ENCODE data around the gene KYNU. TPM values are rescaled to one million over a fixed set of nuclear protein-coding genes. Genes with fewer than 3 reads are reported as not detected.

The KYNU gene
- total RNA-seq, 2 experiments from 2014 or later, result not detected

GRCh38 chr2:142965443-142965842 lies 88.0 kb downstream of the KYNU start:
- Mint-ChIP-seq H3K4me3 (no peak overlapping the region), H3K36me3 (ENCODE audit: low read depth) (no peaks in the 10 kb centered on the region), H3K9me3 (peaks cover 5% of the 10 kb centered on the region), H3K27me3 (peaks cover 15% of the 10 kb centered on the region), H3K27ac (no peak overlapping the region), H3K4me1 (no peaks in the 10 kb centered on the region)
- DNase-seq, result no peak
- POLR2A ChIA-PET, result no interaction called here
- CTCF ChIA-PET, result interaction anchor here (1.1 kb wide), 1 partner anchor 14 kb away, joined by 3 read pairs; no protein-coding TSS in a partner anchor

GRCh38 chr2:142966284-142966683 lies 88.8 kb downstream of the KYNU start:
- Mint-ChIP-seq H3K4me3 (no peak overlapping the region), H3K9me3 (peaks cover 5% of the 10 kb centered on the region), H3K36me3 (ENCODE audit: low read depth) (no peaks in the 10 kb centered on the region), H3K4me1 (no peaks in the 10 kb centered on the region), H3K27me3 (peaks cover 15% of the 10 kb centered on the region), H3K27ac (no peak overlapping the region)
- POLR2A ChIA-PET, result no interaction called here
- CTCF ChIA-PET, result no interaction called here
- no peak for DNase-seq

GRCh38 chr2:142967060-142967459 lies 89.6 kb downstream of the KYNU start:
- Mint-ChIP-seq H3K4me3 (no peak overlapping the region), H3K4me1 (no peaks in the 10 kb centered on the region), H3K9me3 (peaks cover 5% of the 10 kb centered on the region), H3K36me3 (ENCODE audit: low read depth) (no peaks in the 10 kb centered on the region), H3K27me3 (peaks cover 15% of the 10 kb centered on the region), H3K27ac (no peak overlapping the region)
- POLR2A ChIA-PET, result no interaction called here
- CTCF ChIA-PET, result no interaction called here
- no peak for DNase-seq

- H3K27ac Mint-ChIP-seq, result no peak overlapping the region
- POLR2A ChIA-PET, result no interaction called here
- CTCF ChIA-PET, result no interaction called here
Measured at GRCh38 chr2:142973160-142973821, 95.8 kb downstream of the KYNU start.

GRCh38 chr2:142973822-142974207 lies 96.4 kb downstream of the KYNU start:
- Mint-ChIP-seq H3K9me3 (no peaks in the 10 kb centered on the region), H3K27me3 (peaks cover 2% of the 10 kb centered on the region), H3K27ac (no peak overlapping the region), H3K4me1 (no peaks in the 10 kb centered on the region), H3K36me3 (ENCODE audit: low read depth) (no peaks in the 10 kb centered on the region), H3K4me3 (no peak overlapping the region)
- DNase-seq, result no peak
- ChIA-PET CTCF (no interaction called here), POLR2A (no interaction called here)

More at GRCh38 chr2:142973160-142973821, 95.8 kb downstream of the KYNU start:
- no peak for DNase-seq
- Mint-ChIP-seq H3K36me3 (ENCODE audit: low read depth) (no peaks in the 10 kb centered on the region), H3K4me3 (no peak overlapping the region), H3K9me3 (no peaks in the 10 kb centered on the region), H3K4me1 (no peaks in the 10 kb centered on the region), H3K27me3 (peaks cover 2% of the 10 kb centered on the region)

- no peaks in the 10 kb centered on the region for H3K9me3 Mint-ChIP-seq
- CTCF ChIA-PET, result interaction anchor here (1.8 kb wide), 1 partner anchor 14 kb away, joined by 3 read pairs; no protein-coding TSS in a partner anchor
- no peak overlapping the region for H3K4me3 Mint-ChIP-seq
- no peak for DNase-seq
- POLR2A ChIA-PET, result no interaction called here
- no peaks in the 10 kb centered on the region for H3K4me1 Mint-ChIP-seq
- no peak overlapping the region for H3K27ac Mint-ChIP-seq
- peaks cover 2% of the 10 kb centered on the region for H3K27me3 Mint-ChIP-seq
- H3K36me3 Mint-ChIP-seq (ENCODE audit: low read depth), result no peaks in the 10 kb centered on the region
Measured at GRCh38 chr2:142974288-142975024, 97.0 kb downstream of the KYNU start.

- H3K27ac Mint-ChIP-seq, result no peak overlapping the region
- ChIA-PET POLR2A (no interaction called here), CTCF (interaction anchor here (1.8 kb wide), 1 partner anchor 14 kb away, joined by 3 read pairs; no protein-coding TSS in a partner anchor)
- H3K4me1 Mint-ChIP-seq, result no peaks in the 10 kb centered on the region
- H3K27me3 Mint-ChIP-seq, result peaks cover 2% of the 10 kb centered on the region
- no peaks in the 10 kb centered on the region for H3K36me3 Mint-ChIP-seq (ENCODE audit: low read depth)
- no peak for DNase-seq
- no peak overlapping the region for H3K4me3 Mint-ChIP-seq
- H3K9me3 Mint-ChIP-seq, result no peaks in the 10 kb centered on the region
Measured at GRCh38 chr2:142975239-142975638, 97.8 kb downstream of the KYNU start.

- ChIA-PET CTCF (interaction anchor here (1.1 to 1.3 kb wide), 2 partner anchors 15 to 29 kb away, joined by 3 read pairs; no protein-coding TSS in a partner anchor), POLR2A (no interaction called here)
- Mint-ChIP-seq H3K27me3 (peaks cover 9% of the 10 kb centered on the region), H3K27ac (no peak overlapping the region), H3K9me3 (no peaks in the 10 kb centered on the region), H3K36me3 (ENCODE audit: low read depth) (no peaks in the 10 kb centered on the region), H3K4me3 (no peak overlapping the region), H3K4me1 (no peaks in the 10 kb centered on the region)
- DNase-seq, result no peak
Measured at GRCh38 chr2:142980246-142981068, 103.0 kb downstream of the KYNU start.

GRCh38 chr2:142981069-142981378 lies 103.6 kb downstream of the KYNU start:
- Mint-ChIP-seq H3K36me3 (ENCODE audit: low read depth) (no peaks in the 10 kb centered on the region), H3K9me3 (no peaks in the 10 kb centered on the region), H3K27me3 (peaks cover 9% of the 10 kb centered on the region), H3K27ac (no peak overlapping the region), H3K4me1 (no peaks in the 10 kb centered on the region), H3K4me3 (no peak overlapping the region)
- ChIA-PET CTCF (no interaction called here), POLR2A (no interaction called here)
- no peak for DNase-seq

- ChIA-PET CTCF (no interaction called here), POLR2A (no interaction called here)
- no peak overlapping the region for H3K4me3 Mint-ChIP-seq
- H3K27me3 Mint-ChIP-seq, result peaks cover 9% of the 10 kb centered on the region
- no peak for DNase-seq
- no peaks in the 10 kb centered on the region for H3K36me3 Mint-ChIP-seq (ENCODE audit: low read depth)
- H3K4me1 Mint-ChIP-seq, result no peaks in the 10 kb centered on the region
- no peak overlapping the region for H3K27ac Mint-ChIP-seq
- H3K9me3 Mint-ChIP-seq, result no peaks in the 10 kb centered on the region
Measured at GRCh38 chr2:142981756-142982155, 104.3 kb downstream of the KYNU start.

GRCh38 chr2:142983174-142983573 lies 105.7 kb downstream of the KYNU start:
- Mint-ChIP-seq H3K36me3 (ENCODE audit: low read depth) (no peaks in the 10 kb centered on the region), H3K27ac (no peak overlapping the region), H3K27me3 (peaks cover 16% of the 10 kb centered on the region), H3K4me3 (no peak overlapping the region), H3K4me1 (no peaks in the 10 kb centered on the region), H3K9me3 (no peaks in the 10 kb centered on the region)
- DNase-seq, result no peak
- ChIA-PET POLR2A (no interaction called here), CTCF (no interaction called here)

- Mint-ChIP-seq H3K27ac (no peak overlapping the region), H3K4me3 (no peak overlapping the region), H3K4me1 (no peaks in the 10 kb centered on the region), H3K27me3 (peaks cover 16% of the 10 kb centered on the region), H3K9me3 (no peaks in the 10 kb centered on the region), H3K36me3 (ENCODE audit: low read depth) (no peaks in the 10 kb centered on the region)
- ChIA-PET POLR2A (no interaction called here), CTCF (no interaction called here)
- no peak for DNase-seq
Measured at GRCh38 chr2:142984657-142985056, 107.2 kb downstream of the KYNU start.

GRCh38 chr2:142987044-142987443 lies 109.6 kb downstream of the KYNU start:
- Mint-ChIP-seq H3K9me3 (no peaks in the 10 kb centered on the region), H3K27me3 (peaks cover 32% of the 10 kb centered on the region), H3K4me1 (no peaks in the 10 kb centered on the region), H3K4me3 (no peak overlapping the region), H3K36me3 (ENCODE audit: low read depth) (no peaks in the 10 kb centered on the region), H3K27ac (no peak overlapping the region)
- DNase-seq, result no peak
- ChIA-PET POLR2A (no interaction called here), CTCF (no interaction called here)

Data from activated CD4-positive, alpha-beta T cell treated with anti-CD3 and anti-CD28 coated beads, Interleukin-2, amount 10 ng/mL, durations not matched to agents 7 days and 5 days (primary cell).